GM18520 (cell line): ENCODE results near the gene GPRIN1.

ENCODE experiments used
- ATAC-seq: cut with Tn5 transposase; IDR thresholded peaks from one replicate; pipeline ENCODE4 v1.9.1; 2021; ENCODE audit not compliant: unreplicated experiment

Gene GPRIN1

GRCh38 chr5:176625512-176625911 is 15.6 kb upstream of the GPRIN1 start:
- ATAC-seq = no peak

DNA sequence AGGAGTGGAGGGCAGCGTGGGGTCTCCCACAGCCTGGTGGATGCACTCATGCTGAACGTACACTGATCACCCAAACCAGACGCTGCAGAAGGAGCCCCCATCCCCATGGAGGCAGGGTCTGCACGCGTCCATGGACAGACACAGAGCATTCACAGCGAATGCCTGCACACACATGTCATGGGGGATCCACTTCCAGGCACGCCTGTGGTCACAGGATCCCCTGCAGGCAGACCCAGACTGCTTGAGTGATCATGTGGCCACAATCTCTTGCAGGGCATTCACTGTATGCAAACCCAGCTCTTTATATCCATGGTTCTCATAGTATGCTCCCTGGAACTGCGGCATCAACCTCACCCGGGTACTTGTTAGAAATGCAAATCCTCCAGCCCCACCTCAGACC is 15.0 kb upstream of the GPRIN1 start:
- no peak for ATAC-seq

DNA sequence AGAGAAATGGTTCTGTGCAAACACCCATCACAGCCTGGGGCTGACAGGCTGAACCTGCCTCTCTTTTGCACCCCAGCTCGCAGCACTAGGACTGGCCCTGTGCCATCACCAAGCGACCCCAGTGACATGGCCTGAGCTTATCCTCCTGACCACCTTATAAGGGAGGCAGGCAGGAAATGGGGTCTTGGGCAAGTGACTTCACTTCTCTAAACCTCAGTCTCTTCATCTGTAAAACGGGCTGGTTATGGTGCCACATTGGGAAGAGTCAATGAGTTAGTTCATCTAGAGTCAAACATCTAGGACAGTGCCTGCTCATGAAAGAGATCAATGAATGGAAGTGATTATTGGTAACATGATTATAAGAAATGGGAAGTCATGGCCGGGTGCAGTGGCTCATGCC is 14.2 kb upstream of the GPRIN1 start:
- no peak for ATAC-seq

- no peak for ATAC-seq
These were observed 11.7 kb upstream of the GPRIN1 start for GRCh38 chr5:176621661-176622079.

DNA sequence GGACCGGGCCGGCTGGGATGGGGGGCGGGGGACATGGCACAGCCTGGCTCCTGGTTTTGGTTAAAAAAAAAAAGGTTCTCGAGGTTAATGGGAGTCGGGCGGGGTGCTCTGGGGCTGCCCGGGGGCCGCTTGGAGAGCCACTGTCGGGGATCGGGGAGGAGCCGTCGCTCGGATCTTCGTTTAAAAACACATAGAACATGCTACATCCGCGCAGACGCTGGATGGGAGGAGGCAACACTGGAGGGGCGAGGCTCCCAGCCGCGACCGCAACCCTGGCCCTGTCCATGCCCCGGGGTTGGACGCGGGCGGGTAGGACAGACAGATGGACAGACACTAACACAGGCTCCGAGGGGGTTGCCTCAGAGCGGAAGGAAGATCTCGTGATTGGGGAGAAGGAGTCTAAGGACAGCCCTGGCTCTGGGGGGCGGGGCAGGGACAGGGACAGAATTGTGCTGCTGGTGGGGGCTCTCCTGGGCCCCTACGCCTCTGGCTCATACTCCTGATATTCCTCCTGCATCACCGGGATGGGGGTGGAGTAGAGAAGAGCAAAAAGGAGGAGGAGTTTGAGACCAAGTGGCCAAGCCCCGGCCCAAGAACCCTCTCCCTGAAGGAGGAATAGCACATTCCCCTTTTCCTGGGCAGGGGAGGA is 10.5 kb upstream of the GPRIN1 start:
- no peak for ATAC-seq

DNA sequence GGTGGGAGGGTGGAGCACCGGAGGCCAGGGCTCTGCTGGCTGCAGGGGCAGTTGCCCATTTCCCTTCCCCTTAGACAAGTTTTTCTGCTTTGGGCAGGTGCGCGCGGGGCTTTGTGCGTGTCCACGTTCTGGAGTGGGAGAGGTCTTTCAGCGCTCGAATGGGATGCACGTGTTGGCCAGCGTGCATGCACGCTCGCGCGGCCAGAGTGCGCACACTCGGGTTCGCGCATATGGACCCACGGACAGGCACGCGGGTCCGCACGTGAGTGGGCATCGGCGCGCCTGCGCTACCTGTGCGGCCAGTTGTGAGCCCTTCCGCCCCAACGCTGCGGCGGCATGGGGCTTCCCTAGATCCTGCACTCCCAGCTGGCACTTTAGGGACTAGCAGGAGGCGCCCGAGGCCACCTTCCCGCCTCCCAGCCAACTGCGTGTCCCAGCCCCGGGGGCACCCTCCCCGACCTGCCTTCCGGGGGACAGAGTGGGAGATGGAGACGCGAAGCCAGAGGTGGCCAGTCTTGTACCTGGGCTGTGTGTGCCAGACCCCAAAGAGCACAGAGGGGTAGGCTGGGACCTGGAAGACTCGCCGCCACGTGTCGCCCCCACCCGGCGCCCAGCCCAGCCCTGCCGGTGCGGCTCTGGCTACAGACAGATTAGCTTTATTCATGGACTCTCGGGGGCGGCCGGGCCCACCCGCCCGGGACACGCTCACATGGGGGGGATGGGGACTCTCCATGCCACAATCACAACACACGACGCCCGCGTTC is 9.8 kb upstream of the GPRIN1 start:
- no peak for ATAC-seq

- ATAC-seq = no peak
These were observed 9.2 kb upstream of the GPRIN1 start for GRCh38 chr5:176619203-176619568.

GRCh38 chr5:176618783-176619182 is 8.8 kb upstream of the GPRIN1 start:
- ATAC-seq = no peak

DNA sequence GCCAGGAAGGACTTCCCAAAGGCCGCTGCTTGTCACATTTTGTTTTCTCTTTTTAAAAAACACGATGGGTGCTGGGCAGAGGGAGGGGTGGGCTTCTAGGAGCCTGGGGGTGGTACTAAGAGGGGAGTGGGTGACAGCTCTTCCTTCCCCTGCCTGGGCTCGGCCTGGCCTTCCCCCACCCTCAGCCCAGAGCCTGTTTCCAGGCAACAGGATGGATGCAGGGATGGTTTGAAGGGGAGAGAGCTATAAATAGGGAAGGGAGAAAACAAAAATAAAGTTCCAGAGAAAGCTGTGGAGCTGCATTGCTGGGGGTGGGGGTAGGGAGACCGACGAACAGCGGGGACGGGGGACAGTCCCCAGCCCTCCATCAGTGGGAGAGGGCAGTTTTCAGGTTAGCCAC is 6.6 kb upstream of the GPRIN1 start:
- ATAC-seq = no peak

- ATAC-seq = no peak
These were observed 5.0 kb upstream of the GPRIN1 start for GRCh38 chr5:176614805-176615478.

DNA sequence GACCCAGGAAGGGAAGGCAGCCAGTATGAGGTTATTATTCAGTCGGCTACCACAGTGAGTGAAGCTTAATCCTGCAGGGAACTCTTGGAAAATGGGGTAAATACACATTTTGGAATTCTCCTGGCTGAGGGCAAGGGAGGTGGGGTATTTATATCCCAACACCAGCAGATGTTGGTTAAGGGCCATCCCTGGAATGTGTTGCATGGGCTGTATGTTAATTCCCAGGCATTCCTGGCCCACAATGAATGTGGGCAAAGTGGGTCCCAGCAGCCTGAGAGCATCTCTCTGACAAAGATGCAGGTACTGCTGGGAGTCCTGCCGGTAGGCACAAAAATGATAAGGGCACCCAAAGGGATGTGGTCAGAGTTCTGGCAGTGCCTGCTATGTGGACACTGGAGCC is 2.9 kb upstream of the GPRIN1 start:
- no peak for ATAC-seq

DNA sequence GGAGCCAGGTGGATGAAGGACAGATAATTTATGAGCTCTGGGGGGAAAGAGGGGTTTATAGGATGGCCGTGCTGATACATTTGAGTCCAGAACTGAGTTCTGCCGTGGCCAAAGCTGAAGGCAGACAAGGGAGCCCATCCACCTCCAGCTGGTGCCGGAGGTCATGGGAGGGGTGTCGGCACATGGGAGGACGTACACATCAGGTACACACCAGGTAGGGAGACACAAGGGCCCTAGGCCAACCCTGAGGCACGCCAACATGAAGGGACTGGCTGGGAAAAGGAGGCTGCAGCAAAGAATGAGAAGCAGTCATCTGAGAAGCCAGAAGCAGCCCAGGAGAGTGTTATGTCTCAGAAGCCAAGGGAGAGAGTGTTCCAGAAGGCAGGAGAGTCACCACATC is 2.1 kb upstream of the GPRIN1 start:
- ATAC-seq = no peak

GRCh38 chr5:176611435-176611834 is 1.5 kb upstream of the GPRIN1 start:
- no peak for ATAC-seq

DNA sequence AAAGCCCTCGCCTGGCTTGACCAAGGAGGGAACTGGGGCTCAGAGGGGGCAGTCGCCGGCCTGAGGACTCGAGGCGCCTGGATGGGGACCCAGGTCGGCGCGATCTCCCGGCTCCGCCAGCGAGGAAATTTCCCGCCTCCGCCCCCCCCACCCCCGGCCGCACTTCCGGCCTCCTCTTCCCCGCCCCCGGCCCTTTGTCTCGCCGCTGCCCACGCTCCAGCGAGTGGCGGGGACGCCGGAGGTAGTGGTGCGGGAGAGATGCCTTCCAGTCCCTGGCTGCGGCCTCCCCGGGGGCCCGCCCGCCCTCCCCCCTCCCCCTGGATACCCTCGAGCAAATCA is 448 bp upstream of the GPRIN1 start:
- peak; percentile 6 for ATAC-seq

DNA sequence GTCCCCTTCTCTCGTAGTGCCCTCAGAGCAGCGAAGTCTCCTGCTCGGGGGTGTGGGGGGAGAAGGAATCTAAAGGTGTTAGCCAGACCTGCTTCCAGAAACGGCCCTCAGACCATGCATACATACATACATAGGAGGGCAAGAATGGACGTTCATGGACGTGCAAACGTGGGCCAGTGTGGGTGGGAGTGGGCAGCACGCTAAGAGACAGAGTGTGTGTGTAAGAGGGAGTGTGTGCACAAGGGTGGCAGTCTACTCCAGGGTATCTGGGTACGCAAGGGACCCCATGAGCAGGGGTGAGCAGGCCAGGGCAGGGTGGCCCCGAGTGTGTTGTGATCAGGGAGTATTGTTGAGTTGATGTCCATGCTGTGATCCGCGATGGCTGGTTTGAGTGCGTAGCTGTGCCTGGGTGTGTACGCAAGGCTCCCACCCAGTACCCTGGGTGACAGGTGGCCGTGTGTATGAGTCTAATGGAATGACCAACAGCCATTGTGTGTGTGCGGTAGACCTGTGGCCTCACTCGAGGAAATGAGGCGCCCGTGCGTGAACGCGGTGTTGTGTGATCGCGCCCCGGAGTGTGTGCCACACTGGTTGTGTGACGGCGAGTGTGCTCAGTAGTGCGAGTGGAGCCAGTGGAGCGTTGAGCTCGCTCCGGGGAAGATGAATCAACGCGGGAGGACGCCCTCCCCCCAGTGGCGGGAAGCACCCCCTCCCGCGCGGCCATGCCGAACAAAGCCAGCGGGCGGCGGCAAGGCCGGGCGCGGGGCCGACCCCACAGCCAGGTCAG is 826 bp downstream of the GPRIN1 start:
- no peak for ATAC-seq

GRCh38 chr5:176608142-176608705 is 1.7 kb downstream of the GPRIN1 start:
- no peak for ATAC-seq

DNA sequence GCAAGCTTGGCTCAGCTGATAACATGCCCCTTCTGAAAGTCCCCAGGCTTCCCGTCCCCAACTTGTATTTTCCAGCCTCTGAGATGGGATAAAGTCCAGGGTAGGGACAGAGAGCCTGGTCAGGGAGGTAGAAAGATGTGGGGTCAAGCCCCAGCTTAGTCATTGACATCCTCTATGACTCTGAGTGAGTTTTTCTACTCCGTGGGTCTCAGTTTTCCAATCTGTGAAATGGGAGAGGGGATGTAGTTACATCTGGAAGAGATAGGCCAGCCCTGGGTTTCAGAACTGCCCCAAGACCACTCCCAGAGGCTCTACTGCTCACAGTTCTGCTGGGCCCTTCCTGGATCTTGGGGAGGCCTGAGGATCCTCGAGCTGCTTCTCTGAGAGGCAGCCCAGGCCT is 3.1 kb downstream of the GPRIN1 start:
- ATAC-seq = no peak

DNA sequence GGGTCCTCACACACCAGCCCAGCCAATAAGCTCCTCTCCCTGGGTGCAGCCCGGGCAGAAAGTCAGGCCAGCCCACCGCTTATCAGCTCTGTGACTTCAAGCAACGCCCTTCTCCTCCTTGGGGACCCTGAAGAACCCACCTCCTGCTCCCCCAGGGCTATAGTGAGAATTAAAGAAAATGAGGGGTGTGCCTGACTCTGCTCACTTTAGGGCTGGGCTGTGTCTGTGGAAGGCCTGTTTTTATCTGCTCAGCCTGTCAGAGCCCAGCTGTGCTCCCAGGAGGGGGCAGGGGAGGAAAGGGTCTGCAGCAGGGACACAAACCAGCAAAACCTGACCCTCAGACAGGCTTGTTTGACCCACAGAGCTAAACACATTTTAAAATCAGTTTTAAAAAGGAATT is 3.9 kb downstream of the GPRIN1 start:
- no peak for ATAC-seq

GRCh38 chr5:176603091-176603490 is 6.9 kb downstream of the GPRIN1 start:
- ATAC-seq = no peak

DNA sequence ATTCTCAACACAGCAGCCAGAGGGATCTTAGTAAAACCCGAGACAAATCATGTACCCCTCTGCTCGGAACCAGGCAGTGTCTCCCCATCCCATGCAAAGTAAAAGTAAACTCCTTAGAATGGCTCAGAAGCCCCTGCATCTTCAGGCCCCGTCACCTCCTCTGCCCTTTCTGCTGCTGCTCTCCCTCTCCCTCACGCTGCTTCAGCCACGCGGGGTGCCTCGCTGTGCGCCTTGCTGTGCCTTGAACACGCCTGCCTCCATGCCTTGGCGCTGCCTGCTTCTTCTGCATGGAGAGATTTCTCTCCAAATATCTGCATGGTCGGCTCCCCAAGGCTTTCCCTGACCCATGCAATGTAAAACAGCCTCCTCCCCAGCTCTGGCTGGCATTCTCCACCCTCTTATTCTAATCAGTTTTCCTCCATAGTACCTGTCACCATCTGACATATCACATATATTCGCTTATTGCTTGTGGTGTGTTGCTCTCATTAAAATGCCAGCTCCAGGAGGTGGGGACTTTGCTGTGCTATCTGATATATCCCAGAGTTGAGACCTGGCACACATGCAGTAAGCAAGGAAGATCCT is 8.0 kb downstream of the GPRIN1 start:
- no peak for ATAC-seq
